ENCODE data around the gene IFTAP.

IFTAP gene

DNA sequence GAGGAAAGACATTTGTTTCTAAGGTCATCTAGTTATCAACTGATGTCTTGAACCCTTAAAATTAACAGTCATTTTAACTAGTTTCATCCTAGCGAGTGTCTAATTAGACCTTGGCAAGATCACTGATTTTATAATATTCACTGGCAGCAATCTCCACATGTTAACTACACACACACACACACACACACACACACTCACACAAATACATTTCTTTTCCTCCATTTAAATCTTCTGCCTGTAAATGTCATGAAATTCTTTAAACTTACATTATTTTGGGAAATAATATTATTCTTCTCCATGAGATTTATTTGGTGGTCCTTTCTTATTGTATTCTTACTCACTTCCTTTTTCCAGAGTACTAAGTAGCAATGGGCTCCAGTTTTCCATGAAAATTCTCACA is 2.9 kb upstream of the IFTAP start:
- no peak for DNase-seq (ENCODE audit: low read depth)
- H3K4me3 ChIP-seq (ENCODE audit: low read depth, low read length) = no peak overlapping the region

DNA sequence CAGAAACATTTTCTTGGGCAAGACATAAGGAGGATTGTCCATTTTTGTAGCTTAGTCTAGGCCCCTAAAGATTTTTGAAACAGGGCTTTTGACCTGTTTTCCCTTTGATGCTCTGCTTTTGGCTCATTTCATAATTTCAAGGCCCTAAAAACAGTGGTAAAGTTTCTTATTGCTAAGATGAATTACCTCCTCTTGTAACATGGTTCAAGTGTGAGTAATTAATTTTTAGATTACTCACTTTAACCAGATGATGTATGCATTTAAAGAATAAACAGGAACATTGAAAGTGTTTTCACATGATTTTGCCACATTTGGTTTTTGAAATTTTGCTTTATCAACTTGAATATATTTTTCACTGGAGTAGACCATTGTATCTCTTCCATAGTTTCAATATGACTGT is 2.6 kb downstream of the IFTAP start:
- no peak for DNase-seq (ENCODE audit: low read depth)
- H3K4me3 ChIP-seq (ENCODE audit: low read depth, low read length) = no peak overlapping the region

DNA sequence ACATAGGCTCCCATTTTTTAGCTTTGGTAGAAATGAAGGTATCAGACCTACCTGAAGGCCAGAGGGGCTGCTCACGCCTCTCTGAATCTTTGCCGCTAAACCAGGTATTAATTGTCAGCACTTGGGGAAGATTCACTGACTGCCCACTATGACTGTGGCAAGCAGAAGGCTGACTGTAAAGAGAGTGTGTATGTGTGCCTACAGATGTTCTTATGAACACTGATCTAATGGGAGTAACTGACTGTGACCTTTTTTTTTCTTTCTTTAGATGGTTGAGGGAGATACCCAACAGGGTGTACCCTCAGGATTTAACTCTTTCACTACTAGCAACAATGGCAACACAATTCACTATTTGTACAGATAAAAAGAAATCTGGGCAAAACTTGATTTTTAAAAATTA is 3.7 kb downstream of the IFTAP start, which contains the start of gene RAG2:
TSS of gene RAG2 (minus strand) at position 186 of the 400 bp plus-strand sequence. CDS start 4,068 bp downstream, outside the sequence.
- no peak for DNase-seq (ENCODE audit: low read depth)
- H3K4me3 ChIP-seq (ENCODE audit: low read depth, low read length) = no peak within 1 kb of the TSS

DNA sequence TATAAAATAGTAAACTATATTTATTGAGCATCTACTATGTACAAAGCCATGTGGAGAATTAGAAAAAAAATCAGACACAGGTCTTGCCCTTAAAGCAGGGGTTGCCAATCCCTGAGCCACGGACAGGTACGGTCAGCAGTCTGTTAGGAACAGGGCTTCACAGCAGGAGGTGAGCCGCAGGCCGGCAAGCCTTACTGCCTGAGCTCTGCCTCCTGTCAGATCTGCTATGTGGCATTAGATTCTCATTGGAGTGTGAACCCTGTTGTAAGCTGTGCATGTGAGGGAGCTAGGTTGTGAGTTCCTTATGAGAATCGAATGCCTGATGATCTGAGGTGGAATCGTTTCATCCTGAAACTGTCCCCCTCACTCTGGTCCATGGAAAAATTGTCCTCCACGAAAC is 5.9 kb downstream of the IFTAP start:
- DNase-seq (ENCODE audit: low read depth) = no peak
- no peak overlapping the region for H3K4me3 ChIP-seq (ENCODE audit: low read depth, low read length)

DNA sequence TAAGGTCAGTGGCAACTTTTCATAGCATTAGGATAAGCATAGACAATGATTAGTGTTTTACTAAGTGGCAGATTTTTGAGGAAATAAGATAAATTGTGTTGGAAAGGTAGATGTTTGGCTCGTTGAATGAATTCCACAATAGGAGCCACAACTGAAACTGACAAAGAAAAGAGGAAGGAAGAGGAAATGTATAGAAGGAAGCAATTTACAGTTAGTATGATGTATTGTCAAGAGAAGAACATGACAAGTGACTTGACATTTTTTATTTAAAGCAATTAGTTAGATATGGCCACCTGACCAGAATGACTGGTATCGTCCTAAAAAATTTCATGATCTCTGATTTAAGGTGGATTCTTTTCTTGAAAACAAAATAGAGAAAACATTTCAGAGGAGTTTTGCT is 6.9 kb downstream of the IFTAP start:
- DNase-seq (ENCODE audit: low read depth) = no peak
- no peak overlapping the region for H3K4me3 ChIP-seq (ENCODE audit: low read depth, low read length)

DNA sequence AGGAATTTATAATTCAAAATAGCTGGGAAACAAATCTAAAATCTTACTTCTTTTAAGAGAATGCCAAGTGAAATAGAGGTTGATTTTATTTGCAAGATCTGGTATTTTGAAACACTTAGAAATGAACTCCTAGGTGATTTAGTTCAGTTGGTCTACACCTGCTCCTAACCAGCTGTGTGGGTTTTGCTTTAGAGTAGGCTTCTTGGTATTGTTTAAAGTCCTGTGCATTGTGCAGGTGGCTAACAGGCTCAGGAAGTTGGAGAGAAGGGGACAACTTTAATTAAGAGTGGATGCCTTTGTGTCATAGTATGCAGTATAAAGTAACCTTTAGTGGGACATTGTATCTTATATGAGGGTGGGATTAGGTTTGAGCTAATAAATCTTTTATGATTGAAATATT is 7.8 kb downstream of the IFTAP start:
- no peak for DNase-seq (ENCODE audit: low read depth)
- H3K4me3 ChIP-seq (ENCODE audit: low read depth, low read length) = no peak overlapping the region

DNA sequence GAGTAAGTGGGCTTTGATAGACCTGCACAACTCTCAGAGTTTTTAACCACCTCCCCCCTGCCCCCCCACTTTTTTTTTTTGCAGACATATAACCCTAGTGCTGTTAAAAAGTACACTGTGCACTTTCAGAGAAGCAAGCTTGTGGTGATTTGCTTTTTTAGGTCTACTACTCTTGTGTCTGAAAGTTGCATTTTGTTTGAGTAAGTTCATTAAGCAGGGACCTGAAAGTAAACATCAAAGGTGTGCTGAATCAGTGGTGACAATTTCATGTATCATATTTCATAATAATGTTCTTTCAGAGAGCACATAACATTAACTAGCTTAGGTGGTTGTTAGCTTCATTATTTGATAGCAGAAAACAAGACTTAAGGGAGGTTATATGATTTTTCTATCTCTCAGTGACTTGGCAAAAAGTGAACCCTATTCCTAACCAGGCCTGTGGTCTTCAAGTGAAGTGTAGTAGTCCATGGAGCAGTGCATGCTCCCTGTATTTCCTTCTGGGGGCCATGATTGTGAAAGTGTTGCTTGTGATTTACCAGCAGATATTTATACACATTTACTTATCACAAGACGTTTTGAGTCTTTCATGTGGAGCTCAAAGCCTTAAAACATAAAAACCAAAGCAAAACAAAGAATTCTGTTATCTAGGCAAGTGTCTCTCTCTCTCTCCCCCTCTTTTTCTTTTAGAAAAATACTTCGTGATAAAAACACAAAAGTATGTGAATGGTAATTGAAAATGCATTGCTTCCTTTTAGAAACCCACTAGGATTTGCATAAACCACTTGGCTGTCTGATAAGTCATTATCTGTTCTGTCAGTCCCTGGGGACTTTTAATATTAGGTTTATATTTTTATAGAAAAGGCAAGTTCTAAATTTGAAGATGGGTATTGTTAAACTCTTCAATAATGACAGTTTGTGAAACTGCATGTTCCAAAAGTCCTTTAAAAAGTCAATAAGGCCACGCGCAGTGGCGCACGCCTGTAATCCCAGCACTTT is 11.2 kb downstream of the IFTAP start:
- no peak overlapping the region for H3K4me3 ChIP-seq (ENCODE audit: low read depth, low read length)
- no peak for DNase-seq (ENCODE audit: low read depth)

DNA sequence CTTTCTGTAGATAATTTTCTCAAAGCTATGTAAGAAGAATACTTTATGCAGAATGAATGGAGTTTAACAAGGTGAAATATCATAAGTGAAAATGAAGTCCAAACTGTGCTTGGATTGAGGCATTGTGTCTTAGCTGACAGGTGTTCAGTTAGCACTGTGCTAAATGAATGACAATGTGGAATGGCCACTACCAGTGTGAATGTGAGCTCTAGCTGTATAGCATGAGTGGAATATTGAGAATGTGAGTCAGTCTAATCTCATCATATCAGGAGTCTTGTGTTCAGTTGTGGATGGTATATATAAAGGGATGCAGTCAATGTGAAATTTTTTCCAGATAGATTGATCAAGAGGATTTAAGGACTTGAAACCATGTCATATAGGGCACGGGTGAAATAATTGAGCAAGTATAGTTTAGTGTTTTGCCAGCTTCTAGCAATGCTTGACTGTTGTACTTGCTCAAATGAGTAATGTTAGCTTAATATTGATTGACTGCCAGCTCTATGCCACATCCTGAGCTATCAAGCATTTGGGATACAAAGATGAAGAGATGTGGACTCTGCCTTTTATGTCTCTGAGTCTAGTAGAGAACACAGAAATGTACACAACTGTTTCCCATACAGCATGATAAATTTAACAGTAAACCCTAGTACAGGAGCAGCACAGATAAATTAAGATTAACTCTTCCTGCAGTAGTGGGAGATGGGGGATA is 14.3 kb downstream of the IFTAP start:
- no peak overlapping the region for H3K4me3 ChIP-seq (ENCODE audit: low read depth, low read length)
- DNase-seq (ENCODE audit: low read depth) = no peak

DNA sequence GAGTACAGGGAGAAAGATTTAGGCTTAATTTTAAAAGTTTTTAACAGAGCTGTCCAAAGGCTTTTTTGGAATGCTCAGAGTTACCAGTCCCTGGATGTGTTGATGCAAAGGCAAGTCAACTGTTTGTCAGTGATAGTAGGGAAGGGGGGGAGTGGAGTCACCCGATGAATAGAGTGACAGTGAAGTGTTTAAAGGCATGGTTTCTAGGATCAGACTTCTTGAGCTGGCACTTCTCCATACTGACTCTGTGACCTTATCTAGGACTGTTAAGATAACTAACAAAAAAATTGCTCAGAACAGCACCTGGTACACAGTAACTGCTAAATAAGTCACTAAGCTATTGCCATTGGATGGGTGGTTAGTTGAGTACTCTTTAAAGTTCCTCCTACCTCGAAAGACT is 15.1 kb downstream of the IFTAP start:
- no peak for DNase-seq (ENCODE audit: low read depth)
- no peak overlapping the region for H3K4me3 ChIP-seq (ENCODE audit: low read depth, low read length)

DNA sequence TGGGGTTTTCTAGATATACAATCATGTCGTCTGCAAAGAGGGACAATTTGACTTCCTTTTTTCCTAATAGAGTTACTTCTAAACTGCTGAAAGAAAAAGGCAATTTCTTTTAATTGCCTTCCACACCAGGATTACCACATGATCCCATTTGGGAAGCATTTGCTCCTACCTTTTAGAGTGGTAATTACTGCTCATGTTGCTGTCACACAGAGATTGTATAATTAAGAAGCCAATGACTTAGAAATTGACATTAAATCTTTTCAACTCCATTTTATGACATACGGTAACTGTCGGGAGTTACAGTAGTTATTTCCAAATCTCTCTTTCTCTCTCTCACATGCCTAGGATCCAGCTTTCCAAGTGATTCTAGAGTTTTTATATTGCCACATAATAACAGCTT is 21.5 kb downstream of the IFTAP start:
- no peak overlapping the region for H3K4me3 ChIP-seq (ENCODE audit: low read depth, low read length)
- no peak for DNase-seq (ENCODE audit: low read depth)

DNA sequence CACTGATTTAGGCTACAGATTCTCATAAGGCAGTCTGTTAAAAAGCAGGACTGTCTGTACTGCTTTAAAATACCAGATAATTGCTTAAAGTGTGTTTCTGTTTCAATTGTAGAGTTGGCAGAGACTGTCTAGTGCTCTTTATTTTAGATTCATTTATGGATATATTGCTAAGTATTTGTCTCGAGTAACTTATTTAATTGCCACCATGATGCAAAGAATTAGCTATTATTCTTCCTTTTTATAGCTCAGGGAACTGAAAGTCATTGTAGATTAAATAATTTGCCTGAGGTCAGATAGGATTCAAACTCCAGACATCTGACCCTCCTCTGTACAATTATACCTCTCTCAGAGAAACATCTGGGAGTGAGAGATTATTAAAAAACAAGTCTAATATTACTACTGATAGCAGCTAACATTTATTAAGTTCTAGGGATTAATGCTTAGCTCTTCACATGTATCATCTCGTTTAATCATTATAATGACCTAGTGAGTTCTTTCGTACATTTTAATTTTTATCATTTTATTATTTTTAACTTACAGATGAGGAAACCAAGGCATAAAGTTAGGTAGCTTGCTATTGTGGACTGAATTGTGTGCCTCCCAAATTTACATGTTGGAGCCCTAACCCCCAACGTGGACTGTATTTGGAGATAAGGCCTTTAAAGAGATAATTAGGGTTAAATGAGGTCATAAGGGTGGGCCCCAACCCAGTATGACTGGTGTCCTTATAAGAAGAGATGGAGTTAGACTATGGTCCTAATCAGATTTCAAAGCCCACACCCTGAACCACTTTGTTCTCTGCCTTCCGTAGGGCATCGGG is 23.5 kb downstream of the IFTAP start:
- DNase-seq (ENCODE audit: low read depth) = no peak
- H3K4me3 ChIP-seq (ENCODE audit: low read depth, low read length) = no peak overlapping the region

DNA sequence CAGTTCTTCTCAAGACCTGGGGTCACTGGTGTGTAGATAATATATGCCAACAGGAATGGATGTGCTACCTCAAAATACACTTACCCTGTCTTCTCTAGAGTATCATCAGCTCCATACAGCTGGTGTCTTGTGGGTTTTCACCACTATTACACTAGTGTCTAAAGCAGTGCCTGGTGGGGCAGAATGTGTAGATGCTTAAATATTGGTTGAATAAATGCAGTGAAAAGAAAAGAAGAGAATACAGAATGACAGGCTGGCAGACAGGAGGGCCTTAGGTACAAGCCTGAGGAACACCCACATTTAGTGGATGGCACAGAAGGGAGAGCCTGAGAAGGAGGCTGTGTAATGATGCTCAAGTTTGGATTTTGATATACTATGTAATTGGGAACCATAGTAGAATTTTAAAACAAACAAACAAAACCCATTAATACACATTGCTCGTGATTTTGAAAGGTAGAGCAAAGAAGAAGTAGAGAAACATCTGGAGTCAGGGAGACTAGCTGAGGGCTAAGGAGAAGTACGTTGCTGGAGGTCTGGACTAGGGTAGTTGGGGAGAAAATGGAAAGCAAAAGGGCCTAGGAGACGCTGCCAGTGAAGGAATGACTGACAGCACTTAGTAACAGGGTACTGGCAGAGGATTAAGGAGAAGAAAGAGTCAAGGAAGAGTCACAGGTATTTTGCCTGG is 24.2 kb downstream of the IFTAP start:
- no peak overlapping the region for H3K4me3 ChIP-seq (ENCODE audit: low read depth, low read length)
- DNase-seq (ENCODE audit: low read depth) = no peak

DNA sequence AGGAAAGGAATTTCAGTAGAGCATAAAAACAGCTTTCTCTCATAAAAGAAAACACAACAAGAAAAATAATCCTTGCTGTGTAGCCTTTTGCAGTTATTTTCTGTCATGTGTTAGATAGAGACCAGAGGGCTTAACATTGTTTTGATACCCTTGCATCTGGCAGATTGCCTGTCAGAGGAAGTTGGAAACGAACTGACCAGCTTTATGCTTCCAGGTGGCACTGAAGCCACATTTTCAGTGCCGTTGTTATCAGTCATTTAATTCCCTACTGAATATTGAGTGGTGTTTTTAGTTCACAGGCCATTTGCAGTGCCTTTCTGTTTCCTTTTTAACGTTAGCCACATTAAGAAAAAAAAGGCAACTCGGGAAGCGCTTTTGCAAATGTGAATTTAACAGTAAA is 25.2 kb downstream of the IFTAP start:
- no peak for DNase-seq (ENCODE audit: low read depth)
- H3K4me3 ChIP-seq (ENCODE audit: low read depth, low read length) = no peak overlapping the region

DNA sequence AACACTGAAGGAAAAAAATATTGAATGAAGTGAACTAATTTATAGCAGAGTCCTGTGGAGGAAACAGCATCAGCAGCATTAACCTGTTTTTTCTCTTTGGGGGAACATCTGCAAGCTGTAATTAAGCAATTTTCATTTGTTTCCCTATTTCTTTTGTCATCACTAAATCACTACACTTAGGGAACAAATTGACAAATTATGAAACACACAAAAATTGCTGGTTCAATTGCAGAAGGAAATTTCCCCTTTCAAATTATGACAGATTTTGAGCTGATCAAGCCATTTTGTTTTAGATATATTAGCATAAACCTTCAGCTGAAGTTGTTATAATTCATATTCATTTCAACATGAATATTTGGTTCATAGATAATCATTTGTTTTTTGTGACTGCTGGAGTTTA is 25.9 kb downstream of the IFTAP start:
- DNase-seq (ENCODE audit: low read depth) = no peak
- H3K4me3 ChIP-seq (ENCODE audit: low read depth, low read length) = no peak overlapping the region

DNA sequence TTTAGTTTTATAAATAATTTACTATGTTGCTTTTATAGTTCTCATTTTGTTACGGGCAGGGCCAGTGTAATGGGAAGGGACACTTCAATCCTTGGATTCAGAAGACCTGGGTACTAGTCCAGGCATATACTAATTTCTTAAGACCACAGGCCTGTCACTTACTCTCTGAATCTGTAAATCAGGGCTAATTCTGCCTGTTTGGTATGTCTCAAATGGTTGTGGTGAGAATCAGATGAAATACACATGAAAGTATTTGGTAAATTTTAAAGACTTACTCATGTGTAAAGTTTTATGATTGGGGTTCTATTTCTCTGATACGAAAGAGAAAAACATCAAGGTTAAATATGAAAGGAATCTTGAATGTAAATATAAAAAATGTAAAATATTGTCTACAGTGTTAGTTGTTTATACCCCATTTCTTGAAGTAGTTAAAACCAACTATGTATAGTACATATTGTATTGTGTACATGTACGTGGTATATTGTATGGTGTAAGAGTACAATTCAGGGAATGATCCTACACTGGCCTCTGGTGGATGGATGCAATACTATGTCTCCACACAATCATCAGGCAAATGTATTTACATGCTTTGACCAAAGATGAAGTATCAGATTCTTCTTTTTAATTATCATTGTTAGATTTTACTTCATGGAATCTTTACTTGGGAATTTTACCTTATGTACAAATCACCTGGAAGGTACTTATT is 28.3 kb downstream of the IFTAP start:
- no peak overlapping the region for H3K4me3 ChIP-seq (ENCODE audit: low read depth, low read length)
- no peak for DNase-seq (ENCODE audit: low read depth)

DNA sequence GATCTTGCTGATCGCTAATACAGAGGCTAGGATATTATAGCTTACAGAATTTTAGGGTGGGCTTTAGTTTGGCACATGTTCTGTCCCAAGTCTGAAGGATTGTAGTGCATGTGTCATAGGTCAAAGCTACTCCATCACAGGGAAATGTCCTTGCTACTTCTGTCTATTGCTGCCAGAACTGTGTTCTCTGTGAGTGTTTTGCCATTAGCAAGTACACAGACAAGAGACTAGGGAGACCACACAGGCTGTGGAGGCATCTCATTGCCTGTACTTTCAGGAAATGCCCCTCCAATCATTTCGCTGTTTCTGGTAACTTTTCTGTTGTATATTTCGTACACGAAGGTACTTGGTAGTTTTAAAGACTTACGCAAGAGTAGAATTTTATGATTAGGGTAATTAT is 29.2 kb downstream of the IFTAP start:
- no peak for DNase-seq (ENCODE audit: low read depth)
- H3K4me3 ChIP-seq (ENCODE audit: low read depth, low read length) = no peak overlapping the region

DNA sequence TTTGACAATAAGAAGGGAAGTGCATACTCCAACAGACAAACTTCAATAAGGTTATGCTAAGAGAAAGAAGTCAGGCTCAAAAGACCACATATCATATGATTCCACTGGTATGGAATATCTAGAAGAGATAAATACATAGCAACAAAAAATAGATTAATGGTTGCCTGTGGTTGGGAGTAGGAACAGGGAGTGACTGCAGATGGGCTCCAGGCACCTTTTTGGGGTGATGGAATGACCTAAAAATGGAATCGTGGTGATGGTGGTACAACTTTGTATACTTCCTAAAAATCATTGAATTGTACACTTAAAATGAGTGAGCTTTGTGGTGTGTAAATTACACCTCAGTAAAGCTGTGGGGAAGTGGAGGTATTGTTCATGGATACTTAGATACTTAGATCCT is 32.7 kb downstream of the IFTAP start:
- DNase-seq (ENCODE audit: low read depth) = no peak
- no peak overlapping the region for H3K4me3 ChIP-seq (ENCODE audit: low read depth, low read length)

DNA sequence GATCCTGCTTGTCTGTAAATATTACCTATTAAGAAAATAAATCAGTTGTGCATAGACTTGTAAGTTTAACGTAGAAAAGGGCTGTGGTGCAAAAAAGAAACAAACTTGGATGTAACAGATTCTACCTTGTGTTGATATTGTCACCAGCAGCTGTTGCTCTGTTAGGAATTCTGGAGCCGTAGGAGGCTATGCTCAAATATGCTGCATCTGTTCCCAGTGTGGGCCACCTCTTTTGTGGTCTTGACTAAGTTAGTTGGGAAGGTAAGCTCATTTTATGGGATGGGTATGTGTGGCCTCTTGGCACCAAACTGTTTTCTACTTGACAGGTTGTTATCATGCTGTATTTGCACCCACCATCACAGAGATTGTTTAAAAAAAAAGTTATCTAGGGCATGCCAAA is 33.2 kb downstream of the IFTAP start:
- no peak overlapping the region for H3K4me3 ChIP-seq (ENCODE audit: low read depth, low read length)
- no peak for DNase-seq (ENCODE audit: low read depth)

DNA sequence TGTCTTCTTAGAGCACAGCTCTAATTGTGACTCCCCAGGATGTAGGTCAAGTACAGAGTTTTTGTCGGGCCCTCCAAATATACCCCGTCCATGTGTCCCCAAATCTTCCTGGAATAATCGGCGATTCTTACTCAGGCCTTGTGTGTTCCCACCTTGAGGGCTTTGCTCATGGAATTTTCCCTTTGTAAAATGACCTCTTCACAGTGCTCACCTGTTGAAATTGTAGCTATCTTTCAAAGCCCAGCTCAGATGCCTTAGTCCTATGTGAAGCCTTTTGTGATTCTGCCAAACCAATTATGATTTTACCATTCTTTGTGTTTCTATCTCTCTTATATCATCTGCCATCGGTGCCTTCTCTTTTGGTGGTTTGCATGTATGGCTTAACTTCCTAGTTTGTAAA is 33.8 kb downstream of the IFTAP start:
- no peak for DNase-seq (ENCODE audit: low read depth)

More for the DNA sequence above, 33.8 kb downstream of the IFTAP start:
- no peak overlapping the region for H3K4me3 ChIP-seq (ENCODE audit: low read depth, low read length)

Measured in skeletal muscle cell (primary cell).